GM10266 (cell line): Measurements from ENCODE around the gene RET.

Experiments
- DNase-seq: peaks from one replicate; pipeline ENCODE4 v3.0.0; 2012; ENCODE audit errors: extremely low spot score
- CTCF ChIP-seq: IDR thresholded peaks from 2 replicates; pipeline ENCODE4 v1.5.1; 2012; ENCODE audit warnings: mild to moderate bottlenecking, low read depth; ENCODE audit not compliant: control insufficient read depth, insufficient read depth; ENCODE audit errors: missing control alignments

RET gene

GRCh38 chr10:43074409-43074808 is 2.5 kb upstream of the RET start:
- TF ChIP-seq CTCF, result no peak
- no peak for DNase-seq

DNA sequence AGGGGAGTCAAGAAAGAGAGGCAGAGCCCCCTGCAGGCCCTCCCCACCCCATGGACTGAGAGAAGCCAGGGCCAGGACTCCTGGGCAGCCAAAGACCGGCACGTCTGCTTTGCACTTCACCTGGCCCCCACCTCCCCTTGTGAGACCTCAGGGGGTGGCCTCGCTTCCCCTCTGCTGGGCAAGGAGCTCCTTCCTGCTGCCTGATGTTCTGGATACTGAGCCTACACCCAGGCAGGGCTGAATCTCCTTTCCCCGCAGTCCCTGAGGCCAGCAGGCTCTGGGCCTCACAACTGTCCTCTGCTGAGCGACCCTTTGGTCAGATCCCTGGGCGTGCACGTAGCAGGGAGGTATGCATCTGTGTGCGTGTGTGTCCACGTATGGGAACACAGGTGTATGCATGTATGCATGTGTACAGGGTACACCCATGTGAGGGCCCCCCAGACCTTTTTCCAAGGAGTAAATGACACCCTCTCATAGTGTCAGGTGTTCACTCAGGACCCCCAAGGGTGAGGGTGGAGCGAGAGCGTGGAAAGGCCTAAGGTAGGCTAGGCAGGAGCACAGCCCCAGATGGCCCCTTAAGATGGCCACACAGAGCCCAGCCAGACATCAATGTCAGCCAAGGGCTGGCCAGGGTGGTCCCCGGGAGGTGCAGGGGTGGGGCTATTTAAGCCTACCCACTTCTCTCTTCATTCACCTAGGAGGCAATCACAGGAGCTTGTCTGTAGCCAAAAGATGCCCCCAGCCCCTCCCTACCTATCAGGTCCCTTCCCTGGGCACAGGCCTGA is 1.9 kb upstream of the RET start:
- DNase-seq, result no peak
- TF ChIP-seq CTCF, result no peak

GRCh38 chr10:43075612-43076003 is 1.3 kb upstream of the RET start:
- TF ChIP-seq CTCF, result no peak

GRCh38 chr10:43076311-43076875 is 476 bp upstream of the RET start:
- TF ChIP-seq CTCF, result no peak
- no peak for DNase-seq

More at GRCh38 chr10:43075612-43076003, 1.3 kb upstream of the RET start:
- DNase-seq, result peak; percentile 58

DNA sequence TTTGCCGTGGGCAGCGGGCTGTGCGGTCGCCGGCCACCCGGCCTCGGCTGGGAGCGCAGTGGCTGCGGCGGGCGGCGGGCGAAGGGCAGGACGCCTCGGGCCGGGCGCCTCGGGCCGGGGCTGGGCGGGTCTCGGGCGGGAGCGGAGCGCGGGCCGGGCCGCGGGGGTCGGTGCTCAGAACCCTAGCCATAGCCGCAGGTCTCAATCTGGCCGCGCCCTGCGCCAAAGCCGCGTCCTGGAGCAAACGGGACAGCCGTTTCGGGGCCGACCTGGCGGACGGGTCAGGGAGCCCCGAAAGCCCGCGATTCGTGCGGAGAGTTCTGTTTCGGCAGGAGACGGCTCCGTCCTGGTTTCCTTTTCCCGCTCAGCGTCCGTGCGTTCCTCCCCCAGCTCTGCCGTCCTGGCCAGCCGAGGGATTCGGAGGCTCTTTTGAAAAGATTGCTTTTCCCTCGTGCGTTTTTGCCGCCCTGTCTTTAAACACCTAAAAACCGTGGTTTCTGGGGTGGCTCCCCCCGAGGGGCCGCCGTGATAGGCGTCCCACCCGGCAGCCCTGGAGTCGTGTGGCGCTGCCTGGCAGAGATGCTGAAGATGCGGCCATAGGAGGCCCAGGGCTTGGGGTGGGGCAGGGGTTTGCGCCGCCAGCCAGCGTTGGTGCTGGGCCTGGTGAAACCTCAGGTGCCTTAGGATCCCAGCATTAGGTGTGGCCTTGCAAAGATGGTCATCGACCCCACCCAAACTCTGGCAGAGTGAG is 727 bp downstream of the RET start:
- TF ChIP-seq CTCF, result no peak
- no peak for DNase-seq

GRCh38 chr10:43078175-43078985 is 1.5 kb downstream of the RET start:
- no peak for DNase-seq
- no peak for TF ChIP-seq CTCF
